Suprapubic skin (tissue), 4 donors: ENCODE data around the gene TMEM151A.

ENCODE experiments used
- CTCF ChIP-seq, 2 donors: fragments of 200-600 bp in 1 of 2; fragments of 450-650 bp in 1 of 2; sonication (generic) in 1 of 2; IDR thresholded peaks; one replicate each; pipeline ENCODE4 v1.5.1; 2016 to 2019; ENCODE audit warnings: antibody characterized with exemption in 2 of 2, mild to moderate bottlenecking in 1 of 2, moderate library complexity in 1 of 2
- EP300 ChIP-seq: sonication (generic); formaldehyde crosslinking; IDR thresholded peaks from one replicate; pipeline ENCODE4 v1.6.1; 2017; ENCODE audit warnings: antibody characterized with exemption
- POLR2A ChIP-seq, 2 donors: fragments of 450-650 bp; IDR thresholded peaks; one replicate each; pipeline ENCODE4 v1.6.1; 2017; ENCODE audit warnings: antibody characterized with exemption in 2 of 2, mild to moderate bottlenecking in 2 of 2, moderate library complexity in 2 of 2
- POLR2AphosphoS5 ChIP-seq, 3 donors: sonication (generic); formaldehyde crosslinking; IDR thresholded peaks; one replicate each; pipeline ENCODE4 v1.6.1; 2017; ENCODE audit warnings: antibody characterized with exemption in 3 of 3

GRCh38 chr11:66332371-66333219 lies 40.9 kb downstream of the TMEM151A start:
- TF ChIP-seq EP300: no peak
- TF ChIP-seq CTCF (IDR thresholded peaks at IDR 0.05): no peak
- no peak for TF ChIP-seq POLR2A (IDR thresholded peaks at IDR 0.05)
- TF ChIP-seq POLR2AphosphoS5 (IDR thresholded peaks at IDR 0.05): no peak
